Heart left ventricle (tissue), 16 donors: Measurements from ENCODE around the gene ACACA. TPM values are rescaled to one million over a fixed set of nuclear protein-coding genes. Genes with fewer than 3 reads are reported as not detected.

ENCODE experiments used
- ATAC-seq, 4 donors: fragments of 200-7000 bp; cut with Tn5 transposase; one replicate each; pipeline ENCODE4 v1.9.1; 2020 to 2022; ENCODE audit warnings: moderate library complexity in 4 of 4, mild to moderate bottlenecking in 3 of 4, moderate number of reproducible peaks in 1 of 4
- DNase-seq, 5 donors: peaks; one replicate each; pipeline ENCODE4 v3.0.0-alpha.2; 2020
- H3K27ac ChIP-seq, 12 donors: fragments of 200-600 bp; sonication (generic) in 4 of 12; one replicate each; pipeline versions ENCODE4 v1.5.0 to v1.8.0; 2016 to 2022; ENCODE audit warnings: mild to moderate bottlenecking in 2 of 12
- H3K27me3 ChIP-seq, 9 donors: fragments of 200-600 bp; sonication (generic) in 2 of 9; one replicate each; pipeline versions ENCODE4 v1.5.1 to v1.8.0; 2016 to 2022; ENCODE audit warnings: mild to moderate bottlenecking in 3 of 9
- H3K36me3 ChIP-seq, 9 donors: fragments of 200-600 bp; sonication (generic) in 2 of 9; one replicate each; pipeline versions ENCODE4 v1.5.0 to v1.8.0; 2018 to 2022; ENCODE audit warnings: mild to moderate bottlenecking in 2 of 9
- H3K4me1 ChIP-seq, 12 donors: fragments of 200-600 bp; sonication (generic) in 4 of 12; one replicate each; pipeline versions ENCODE4 v1.5.0 to v1.8.0; 2016 to 2022; ENCODE audit warnings: mild to moderate bottlenecking in 3 of 12
- H3K4me3 ChIP-seq, 12 donors: fragments of 200-600 bp; sonication (generic) in 4 of 12; one replicate each; pipeline versions ENCODE4 v1.5.0 to v1.8.0; 2017 to 2022; ENCODE audit warnings: mild to moderate bottlenecking in 9 of 12, moderate library complexity in 4 of 12
- H3K9me3 ChIP-seq, 12 donors: fragments of 200-600 bp; sonication (generic) in 4 of 12; one replicate each; pipeline versions ENCODE4 v1.5.0 to v1.8.0; 2016 to 2022; ENCODE audit warnings: mild to moderate bottlenecking in 1 of 12
- POLR2A ChIP-seq, 2 donors: fragments of 450-650 bp; IDR thresholded peaks; one replicate each; pipeline ENCODE4 v1.6.1; 2017; ENCODE audit warnings: antibody characterized with exemption in 2 of 2, mild to moderate bottlenecking in 2 of 2, moderate library complexity in 2 of 2
- WGBS, 4 donors: extraction: QIAGEN DNeasy Blood & Tissue Kit in 2 of 4; methylation state at CpG; one replicate each; pipeline versions ENCODE4 v1.1.5 to v1.1.7; 2013 to 2018; 5-methylcytosine and 5-hydroxymethylcytosine counted together
- intact Hi-C, 10 donors: fragments of 100-400 bp; cut with DNase I; formaldehyde crosslinking; loops; one replicate each; pipeline versions ENCODE4 v1.11.1 to v1.14.2; 2022
- polyA plus RNA-seq, 2 donors: library from polyadenylated mRNA; stranded (reverse); fragments of 200-250 nt; gene quantifications; one replicate each; pipeline ENCODE4 v1.2.3, GENCODE V29; 2013
- total RNA-seq, 9 donors: library from RNA; depleted of rRNA in 2 of 9; stranded (reverse); fragments of >200 nt in 2 of 9; fragmentation: NEBNext Ultra II Directional in 3 of 9; extraction: Animal tissue kit (Norgen Biotek cat#: 25700) in 3 of 9; gene quantifications; one replicate each; pipeline versions ENCODE4 v1.1.0 to v1.2.4, GENCODE V29; 2016 to 2023
- TF ChIP-seq, protein P1 (sequence below), 12 donors: fragments of 200-600 bp; sonication (generic) in 4 of 12; IDR thresholded peaks; one replicate each; pipeline versions ENCODE4 v1.5.0 to v1.8.0; 2018 to 2022; ENCODE audit warnings: antibody characterized with exemption in 12 of 12, mild to moderate bottlenecking in 5 of 12
- donor health status: ischemic (EF 13 %, LVEDD 7.1; RV severe dilation, severe dysfunction).
- donor health status: healthy with polysubstance abuse.
- donor health status: DM: no; HTN: yes; CAD: no.
- donor health status: DM: no; HTN: no; CAD: no.
- donor health status: ischemic (EF 25% LVEDD 6.9; RV normal size, moderate dysfunction).
- donor health status: ischemic (EF 25% LVEDD 5.7; RV mildly dilated, moderate dysfunction).
- donor health status: healthy.
- donor health status: DM: yes; HTN: yes; CAD: no.
- donor health status: ischemic (EF 35%, LVEDD 5.7; RV mildly dilated, moderate dysfunction).
- donor health status: nonischemic (EF 11% LVEDD 7.7; RV severe dilation, severe dysfunction).
- donor health status: DM: yes; HTN: yes; CAD: no.
- donor health status: PGD.
- donor health status: ischemic (EF 29% LVEDD 5.4; RV normal size, mild dysfunction).
- donor health status: nonischemic (EF 23%, LVEDD 6.1; RV moderate dilation, normal function).

Gene ACACA
- total and polyA plus RNA-seq, 11 donors = 6.2 to 33.0 (median 15.8) TPM

DNA sequence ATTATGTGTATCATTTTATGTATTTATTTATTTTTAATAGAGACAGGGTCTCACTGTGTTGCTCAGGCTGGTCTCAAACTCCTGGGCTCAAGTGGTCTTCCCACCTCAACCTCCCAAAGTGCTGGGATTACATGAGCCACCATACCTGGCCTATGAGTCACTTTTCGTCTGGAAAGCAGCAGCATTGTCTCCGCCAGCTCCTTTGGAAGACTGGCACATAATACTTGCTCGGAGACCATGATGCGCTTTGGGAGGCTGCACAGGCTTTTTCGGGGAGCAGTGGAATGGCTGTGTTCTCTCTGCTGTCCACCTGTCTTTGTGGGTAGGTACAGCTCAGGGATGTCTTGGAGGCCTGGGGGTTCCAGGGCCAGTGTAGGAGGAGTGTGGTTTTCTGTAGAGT lies 355.7 kb downstream of the ACACA start:
- no peaks in the 10 kb centered on the region for H3K27me3 ChIP-seq
- 95 to 100% (median 97%) methylated on average over 5 of the region's 5 CpGs for WGBS, 4 donors
- DNase-seq (no peak), ATAC-seq (no peak)
- H3K36me3 ChIP-seq = peaks cover 0 to 42% (median 6%) of the 10 kb centered on the region in 9 donors
- no peaks in the 10 kb centered on the region for H3K9me3 ChIP-seq
- no peak for TF ChIP-seq POLR2A (IDR thresholded peaks at IDR 0.05)
- TF ChIP-seq, protein P1, sequence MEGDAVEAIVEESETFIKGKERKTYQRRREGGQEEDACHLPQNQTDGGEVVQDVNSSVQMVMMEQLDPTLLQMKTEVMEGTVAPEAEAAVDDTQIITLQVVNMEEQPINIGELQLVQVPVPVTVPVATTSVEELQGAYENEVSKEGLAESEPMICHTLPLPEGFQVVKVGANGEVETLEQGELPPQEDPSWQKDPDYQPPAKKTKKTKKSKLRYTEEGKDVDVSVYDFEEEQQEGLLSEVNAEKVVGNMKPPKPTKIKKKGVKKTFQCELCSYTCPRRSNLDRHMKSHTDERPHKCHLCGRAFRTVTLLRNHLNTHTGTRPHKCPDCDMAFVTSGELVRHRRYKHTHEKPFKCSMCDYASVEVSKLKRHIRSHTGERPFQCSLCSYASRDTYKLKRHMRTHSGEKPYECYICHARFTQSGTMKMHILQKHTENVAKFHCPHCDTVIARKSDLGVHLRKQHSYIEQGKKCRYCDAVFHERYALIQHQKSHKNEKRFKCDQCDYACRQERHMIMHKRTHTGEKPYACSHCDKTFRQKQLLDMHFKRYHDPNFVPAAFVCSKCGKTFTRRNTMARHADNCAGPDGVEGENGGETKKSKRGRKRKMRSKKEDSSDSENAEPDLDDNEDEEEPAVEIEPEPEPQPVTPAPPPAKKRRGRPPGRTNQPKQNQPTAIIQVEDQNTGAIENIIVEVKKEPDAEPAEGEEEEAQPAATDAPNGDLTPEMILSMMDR (IDR thresholded peaks at IDR 0.05) = no peak
- H3K27ac ChIP-seq = no peak overlapping the region
- no peaks in the 10 kb centered on the region for H3K4me1 ChIP-seq
- no peak overlapping the region for H3K4me3 ChIP-seq
- intact Hi-C loops = no loop called here

- Histone ChIP-seq H3K27me3 (no peaks in the 10 kb centered on the region), H3K27ac (no peak overlapping the region), H3K4me1 (no peaks in the 10 kb centered on the region), H3K9me3 (no peaks in the 10 kb centered on the region), H3K4me3 (no peak overlapping the region), H3K36me3 (peaks cover 0 to 43% (median 16%) of the 10 kb centered on the region in 9 donors)
- TF ChIP-seq, protein P1 (IDR thresholded peaks at IDR 0.05) = no peak
- no peak for TF ChIP-seq POLR2A (IDR thresholded peaks at IDR 0.05)
- no peak for DNase-seq
- ATAC-seq = no peak
- WGBS, 4 donors = 93 to 98% (median 94%) methylated on average over 5 of the region's 5 CpGs
- intact Hi-C loops = loop anchor here in 2 of 10 donors (2.0 to 5.0 kb wide), 2 partner anchors 182 to 420 kb away; no protein-coding TSS in a partner anchor
Observed at GRCh38 chr17:37048811-37049210, 357.8 kb downstream of the ACACA start.

- no peak overlapping the region for H3K4me3 ChIP-seq
- no peak overlapping the region for H3K27ac ChIP-seq
- ATAC-seq (peak in 3 of 4 donors; percentile 60 to 75 (median 70)), DNase-seq (peak; percentile 64 to 82 (median 72))
- no peaks in the 10 kb centered on the region for H3K9me3 ChIP-seq
- H3K4me1 ChIP-seq = no peaks in the 10 kb centered on the region
- intact Hi-C loops = loop anchor here (1.0 to 5.0 kb wide), 4 partner anchors 180 to 419 kb away; no protein-coding TSS in a partner anchor
- no peak for TF ChIP-seq POLR2A (IDR thresholded peaks at IDR 0.05)
- TF ChIP-seq, protein P1 (IDR thresholded peaks at IDR 0.05) = peak; percentile 76 to 91 (median 84)
- 7 to 12% (median 11%) methylated on average over 9 of the region's 9 CpGs for WGBS, 4 donors
- H3K27me3 ChIP-seq = no peaks in the 10 kb centered on the region
- peaks cover 0 to 48% (median 15%) of the 10 kb centered on the region in 9 donors for H3K36me3 ChIP-seq
Observed at GRCh38 chr17:37047631-37048104, 359.0 kb downstream of the ACACA start.

- H3K27ac ChIP-seq = no peak overlapping the region
- TF ChIP-seq, protein P1 (IDR thresholded peaks at IDR 0.05) = no peak
- no peak for TF ChIP-seq POLR2A (IDR thresholded peaks at IDR 0.05)
Observed at GRCh38 chr17:37045351-37045922, 361.2 kb downstream of the ACACA start.

More at GRCh38 chr17:37045351-37045922, 361.2 kb downstream of the ACACA start:
- 77 to 86% (median 82%) methylated on average over 7 of the region's 7 CpGs for WGBS, 4 donors
- intact Hi-C loops = loop anchor here in 1 of 10 donors (5.0 kb wide), 1 partner anchor 178 kb away; no protein-coding TSS in a partner anchor
- no peak for ATAC-seq
- no peak overlapping the region for H3K4me3 ChIP-seq
- no peak for DNase-seq
- no peaks in the 10 kb centered on the region for H3K9me3 ChIP-seq
- H3K4me1 ChIP-seq = no peaks in the 10 kb centered on the region
- no peaks in the 10 kb centered on the region for H3K27me3 ChIP-seq
- peaks cover 0 to 32% (median 9%) of the 10 kb centered on the region in 9 donors for H3K36me3 ChIP-seq
